ENCODE results near the gene ZNRF1.

DNA sequence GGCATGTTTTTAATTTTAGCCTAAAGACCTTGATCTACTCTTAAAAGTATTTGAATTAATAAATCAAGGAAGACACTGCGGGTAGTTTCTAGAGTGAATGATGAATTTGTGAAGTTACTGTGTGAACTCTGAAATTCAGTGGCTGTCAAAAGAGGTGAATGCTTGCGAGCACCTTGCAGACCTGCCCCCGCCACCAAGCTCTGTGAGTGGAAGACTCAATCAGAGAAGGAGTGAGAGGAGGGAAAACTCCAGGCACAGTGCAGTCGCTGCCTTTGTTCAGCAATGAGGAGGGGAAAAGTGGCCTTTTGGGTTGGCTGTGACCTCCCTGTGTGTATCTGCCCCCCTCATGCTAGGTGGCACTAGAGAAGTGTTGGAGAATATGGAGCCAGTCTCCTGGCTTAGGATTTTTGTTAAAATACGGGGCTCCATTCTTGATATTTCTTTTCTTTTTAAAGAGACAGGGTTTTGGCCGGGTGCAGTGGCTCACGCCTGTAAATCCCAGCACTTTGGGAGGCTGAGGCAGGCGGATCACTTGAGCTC, 64.8 kb downstream of the ZNRF1 start:
- TF ChIP-seq POLR2A (IDR thresholded peaks at IDR 0.05) (no peak), POLR2AphosphoS5 (IDR thresholded peaks at IDR 0.05) (no peak), EP300 (IDR thresholded peaks at IDR 0.05) (no peak)
- TF ChIP-seq, protein P1, sequence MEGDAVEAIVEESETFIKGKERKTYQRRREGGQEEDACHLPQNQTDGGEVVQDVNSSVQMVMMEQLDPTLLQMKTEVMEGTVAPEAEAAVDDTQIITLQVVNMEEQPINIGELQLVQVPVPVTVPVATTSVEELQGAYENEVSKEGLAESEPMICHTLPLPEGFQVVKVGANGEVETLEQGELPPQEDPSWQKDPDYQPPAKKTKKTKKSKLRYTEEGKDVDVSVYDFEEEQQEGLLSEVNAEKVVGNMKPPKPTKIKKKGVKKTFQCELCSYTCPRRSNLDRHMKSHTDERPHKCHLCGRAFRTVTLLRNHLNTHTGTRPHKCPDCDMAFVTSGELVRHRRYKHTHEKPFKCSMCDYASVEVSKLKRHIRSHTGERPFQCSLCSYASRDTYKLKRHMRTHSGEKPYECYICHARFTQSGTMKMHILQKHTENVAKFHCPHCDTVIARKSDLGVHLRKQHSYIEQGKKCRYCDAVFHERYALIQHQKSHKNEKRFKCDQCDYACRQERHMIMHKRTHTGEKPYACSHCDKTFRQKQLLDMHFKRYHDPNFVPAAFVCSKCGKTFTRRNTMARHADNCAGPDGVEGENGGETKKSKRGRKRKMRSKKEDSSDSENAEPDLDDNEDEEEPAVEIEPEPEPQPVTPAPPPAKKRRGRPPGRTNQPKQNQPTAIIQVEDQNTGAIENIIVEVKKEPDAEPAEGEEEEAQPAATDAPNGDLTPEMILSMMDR (IDR thresholded peaks at IDR 0.05), result no peak

All from suprapubic skin (tissue), 4 donors.